IMR-90 (cell line): ENCODE results near the gene TEX44.

Experiments used
- BHLHE40 ChIP-seq: fragments of 150-350 bp; IDR thresholded peaks from 2 replicates; pipeline ENCODE4 v1.6.1; 2016; ENCODE audit warnings: mild to moderate bottlenecking, low read depth, low read length
- CTCF ChIP-seq: conservative IDR thresholded peaks from 2 replicates; pipeline ENCODE4 v1.5.1; 2012; ENCODE audit warnings: mild to moderate bottlenecking, low read depth, low read length, improper control_type of control experiment
- FOS ChIP-seq: fragments of 150-350 bp; IDR thresholded peaks from 2 replicates; pipeline ENCODE4 v1.6.1; 2016; ENCODE audit warnings: low read depth, low read length
- POLR2A ChIP-seq: IDR thresholded peaks from 2 replicates; pipeline ENCODE4 v1.6.1; 2012; ENCODE audit warnings: mild to moderate bottlenecking, low read depth, low read length
- SMC3 ChIP-seq: fragments of 150-350 bp; IDR thresholded peaks from 2 replicates; pipeline ENCODE4 v1.6.1; 2016; ENCODE audit warnings: low read depth, mild to moderate bottlenecking, antibody characterized with exemption, low read length, moderate library complexity
- TF ChIP-seq, protein P1 (sequence below): fragments of 150-350 bp; IDR thresholded peaks from 2 replicates; pipeline ENCODE4 v1.6.1; 2017; ENCODE audit warnings: mild to moderate bottlenecking, antibody characterized with exemption, low read length, low read depth

DNA sequence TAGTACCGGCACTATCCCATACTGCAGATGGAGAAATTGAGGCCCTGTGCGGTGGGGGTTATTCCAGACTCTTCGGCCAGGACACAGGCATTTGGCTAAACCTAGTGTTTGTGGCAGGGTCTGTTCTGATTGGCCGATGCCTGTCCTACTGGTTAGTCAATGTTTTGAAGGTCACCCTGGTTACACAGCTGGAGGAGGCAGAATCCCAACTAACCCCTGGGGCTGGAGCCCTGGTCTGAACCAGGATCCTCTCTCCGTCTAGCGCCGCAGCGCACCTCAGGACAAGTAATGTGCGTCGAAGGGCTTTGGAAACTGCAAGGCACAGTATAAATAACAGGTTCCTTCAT is 19.4 kb downstream of the TEX44 start:
- TF ChIP-seq CTCF (no peak), SMC3 (no peak), POLR2A (no peak), FOS (no peak), BHLHE40 (no peak)
- TF ChIP-seq, protein P1, sequence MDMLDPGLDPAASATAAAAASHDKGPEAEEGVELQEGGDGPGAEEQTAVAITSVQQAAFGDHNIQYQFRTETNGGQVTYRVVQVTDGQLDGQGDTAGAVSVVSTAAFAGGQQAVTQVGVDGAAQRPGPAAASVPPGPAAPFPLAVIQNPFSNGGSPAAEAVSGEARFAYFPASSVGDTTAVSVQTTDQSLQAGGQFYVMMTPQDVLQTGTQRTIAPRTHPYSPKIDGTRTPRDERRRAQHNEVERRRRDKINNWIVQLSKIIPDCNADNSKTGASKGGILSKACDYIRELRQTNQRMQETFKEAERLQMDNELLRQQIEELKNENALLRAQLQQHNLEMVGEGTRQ = no peak
